ENCODE results near the gene ACVRL1.

Gene ACVRL1

DNA sequence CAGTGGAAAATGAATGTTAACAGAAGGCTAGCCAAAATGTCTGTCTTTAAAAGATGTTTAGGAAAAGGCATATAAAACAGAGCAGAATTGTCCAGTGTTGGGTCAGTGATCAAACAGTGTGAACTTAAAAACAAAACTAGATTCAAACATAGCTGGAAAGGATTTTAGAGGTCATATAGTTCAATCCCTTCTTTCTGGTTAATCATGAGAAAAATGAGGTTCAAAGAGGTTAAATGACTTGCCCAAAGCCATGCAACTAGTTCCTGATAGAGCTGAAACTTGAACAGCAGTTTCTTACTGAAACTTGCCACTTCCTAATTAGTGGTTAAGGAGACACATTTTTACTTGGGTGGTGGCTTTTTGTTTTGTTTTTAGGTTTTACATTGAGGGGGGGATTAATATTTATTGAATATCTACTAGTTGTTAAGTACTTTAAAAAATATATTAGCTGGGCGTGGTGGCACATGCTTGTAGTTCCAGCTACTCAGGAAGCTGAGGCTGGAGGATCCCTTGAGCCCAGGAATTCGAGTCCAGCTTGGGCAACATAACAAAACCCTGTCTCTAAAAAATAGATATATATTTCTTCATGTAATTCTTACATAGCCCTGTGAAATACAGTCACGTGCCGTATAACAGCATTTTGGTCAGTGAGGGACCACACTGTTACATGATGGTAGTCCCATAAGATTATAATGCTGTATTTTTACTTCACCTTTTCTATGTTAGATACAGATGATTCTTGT lies 64.5 kb downstream of the ACVRL1 start:
- TF ChIP-seq, protein P1, sequence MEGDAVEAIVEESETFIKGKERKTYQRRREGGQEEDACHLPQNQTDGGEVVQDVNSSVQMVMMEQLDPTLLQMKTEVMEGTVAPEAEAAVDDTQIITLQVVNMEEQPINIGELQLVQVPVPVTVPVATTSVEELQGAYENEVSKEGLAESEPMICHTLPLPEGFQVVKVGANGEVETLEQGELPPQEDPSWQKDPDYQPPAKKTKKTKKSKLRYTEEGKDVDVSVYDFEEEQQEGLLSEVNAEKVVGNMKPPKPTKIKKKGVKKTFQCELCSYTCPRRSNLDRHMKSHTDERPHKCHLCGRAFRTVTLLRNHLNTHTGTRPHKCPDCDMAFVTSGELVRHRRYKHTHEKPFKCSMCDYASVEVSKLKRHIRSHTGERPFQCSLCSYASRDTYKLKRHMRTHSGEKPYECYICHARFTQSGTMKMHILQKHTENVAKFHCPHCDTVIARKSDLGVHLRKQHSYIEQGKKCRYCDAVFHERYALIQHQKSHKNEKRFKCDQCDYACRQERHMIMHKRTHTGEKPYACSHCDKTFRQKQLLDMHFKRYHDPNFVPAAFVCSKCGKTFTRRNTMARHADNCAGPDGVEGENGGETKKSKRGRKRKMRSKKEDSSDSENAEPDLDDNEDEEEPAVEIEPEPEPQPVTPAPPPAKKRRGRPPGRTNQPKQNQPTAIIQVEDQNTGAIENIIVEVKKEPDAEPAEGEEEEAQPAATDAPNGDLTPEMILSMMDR (conservative IDR thresholded peaks at IDR 0.05; ENCODE audit: low read depth, low read length) = no peak
- no peak overlapping the region for H3K4me3 ChIP-seq (ENCODE audit: low read depth, low read length)
- DNase-seq (ENCODE audit: low read depth) = peak; percentile 52

DNA sequence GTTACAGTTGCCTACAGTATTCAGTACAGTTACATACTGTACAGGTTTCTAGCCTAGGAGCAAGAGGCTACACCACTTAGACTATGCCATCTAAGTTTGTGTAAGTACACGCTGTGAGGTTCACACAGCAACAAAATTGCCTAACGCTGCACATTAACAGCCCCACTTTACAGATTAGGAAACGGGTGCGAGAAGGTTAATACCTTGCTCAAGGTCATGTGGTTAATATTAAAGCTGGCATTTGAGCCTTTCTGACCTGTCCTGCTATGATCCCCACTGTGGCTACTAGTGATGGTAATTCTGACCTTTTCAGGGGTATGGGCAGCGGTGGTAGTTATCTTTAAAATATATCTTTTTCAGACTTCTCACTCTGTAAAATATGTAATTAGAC lies 65.1 kb downstream of the ACVRL1 start:
- TF ChIP-seq, protein P1 (conservative IDR thresholded peaks at IDR 0.05; ENCODE audit: low read depth, low read length) = no peak

DNA sequence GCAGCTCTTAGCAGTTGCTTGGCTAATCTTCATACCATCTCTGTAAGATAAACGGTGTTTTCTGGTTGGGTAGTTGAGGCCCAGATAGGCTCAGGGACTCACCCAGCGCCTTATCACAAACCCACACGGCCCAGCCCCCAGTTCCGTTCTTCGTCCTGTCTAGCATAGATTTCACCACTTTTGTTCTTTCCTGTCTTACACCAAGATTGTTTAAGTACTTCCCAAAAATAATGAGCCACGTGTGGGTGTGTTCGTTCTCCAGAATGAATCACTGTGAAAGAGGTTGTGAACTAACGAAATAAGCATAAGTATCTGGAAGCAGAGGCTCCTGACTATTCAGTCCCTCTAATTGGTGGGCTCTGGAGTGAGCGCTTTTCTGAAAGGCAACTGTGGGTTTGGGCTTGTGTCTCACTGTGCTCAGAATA lies 65.6 kb downstream of the ACVRL1 start:
- DNase-seq (ENCODE audit: low read depth) = peak; percentile 91

More for the DNA sequence above, 65.1 kb downstream of the ACVRL1 start:
- H3K4me3 ChIP-seq (ENCODE audit: low read depth, low read length) = no peak overlapping the region
- no peak for DNase-seq (ENCODE audit: low read depth)

More for the DNA sequence above, 65.6 kb downstream of the ACVRL1 start:
- TF ChIP-seq, protein P1 (conservative IDR thresholded peaks at IDR 0.05; ENCODE audit: low read depth, low read length) = no peak
- H3K4me3 ChIP-seq (ENCODE audit: low read depth, low read length) = no peak overlapping the region

Data from choroid plexus epithelial cell (primary cell).